Left ventricle myocardium inferior (tissue), 1 donor: ENCODE measurements around the gene TMEM101. TPM values are rescaled to one million over a fixed set of nuclear protein-coding genes. Genes with fewer than 3 reads are reported as not detected.
"Not testable (repeated sequence)": the region's sequence is repeated elsewhere in the genome, so short reads cannot be mapped to it uniquely, and the experiment has no call there.

Source experiments
- DNase-seq: peaks from one replicate; pipeline ENCODE4 v3.0.0-alpha.2; 2020
- H3K27ac ChIP-seq: fragments of 200-600 bp; replicated peaks from 2 replicates; pipeline ENCODE4 v1.8.0; 2021
- H3K27me3 ChIP-seq: fragments of 200-600 bp; 2 replicates; pipeline ENCODE4 v1.8.0; 2021; ENCODE audit warnings: low read depth
- H3K36me3 ChIP-seq: fragments of 200-600 bp; 2 replicates; pipeline ENCODE4 v1.8.0; 2021
- H3K4me1 ChIP-seq: fragments of 200-600 bp; 2 replicates; pipeline ENCODE4 v1.8.0; 2021
- H3K4me3 ChIP-seq: fragments of 200-600 bp; 2 replicates; pipeline ENCODE4 v1.8.0; 2021; ENCODE audit warnings: mild to moderate bottlenecking, moderate library complexity
- H3K9me3 ChIP-seq: fragments of 200-600 bp; replicated peaks from 2 replicates; pipeline ENCODE4 v1.8.0; 2021
- intact Hi-C: fragments of 100-400 bp; cut with micrococcal nuclease; formaldehyde crosslinking; loops from one replicate; pipeline ENCODE4 v1.11.0; 2022
- total RNA-seq: library from RNA; stranded (reverse); fragmentation: NEBNext Ultra II Directional; extraction: Animal tissue kit (Norgen Biotek cat#: 25700); gene quantifications from one replicate; pipeline ENCODE4 v1.2.1, GENCODE V29; 2021
- TF ChIP-seq, protein P1 (sequence below): fragments of 200-600 bp; IDR thresholded peaks from 2 replicates; pipeline ENCODE4 v1.8.0; 2021; ENCODE audit warnings: antibody characterized with exemption, mild to moderate bottlenecking, borderline replicate concordance
- donor health status: DM: no; HTN: yes; CAD: no; lungs with severe emphysema.

TMEM101 gene
- total RNA-seq, 1 donor from 2014 or later, result 18.3 TPM

DNA sequence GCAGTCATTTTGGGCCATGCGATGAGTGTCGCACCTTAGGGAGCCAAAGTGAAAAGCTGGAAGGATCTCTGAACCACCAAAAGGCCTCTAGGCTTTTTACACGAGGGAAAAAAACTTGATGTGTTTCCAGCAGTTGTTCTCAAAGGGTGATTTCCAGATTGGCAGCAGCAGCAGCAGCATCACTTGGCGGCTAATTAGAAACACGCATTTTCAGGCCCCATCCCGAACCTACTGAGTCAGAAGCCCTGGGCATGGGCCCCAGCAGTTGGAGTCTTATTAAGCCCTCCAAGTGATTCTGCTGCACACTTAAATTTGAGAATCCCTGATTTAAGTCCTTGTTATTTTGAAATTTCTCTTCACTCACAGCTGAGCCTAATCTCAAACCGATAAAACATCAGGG, 35.8 kb downstream of the TMEM101 start:
- no peak overlapping the region for H3K4me3 ChIP-seq

DNA sequence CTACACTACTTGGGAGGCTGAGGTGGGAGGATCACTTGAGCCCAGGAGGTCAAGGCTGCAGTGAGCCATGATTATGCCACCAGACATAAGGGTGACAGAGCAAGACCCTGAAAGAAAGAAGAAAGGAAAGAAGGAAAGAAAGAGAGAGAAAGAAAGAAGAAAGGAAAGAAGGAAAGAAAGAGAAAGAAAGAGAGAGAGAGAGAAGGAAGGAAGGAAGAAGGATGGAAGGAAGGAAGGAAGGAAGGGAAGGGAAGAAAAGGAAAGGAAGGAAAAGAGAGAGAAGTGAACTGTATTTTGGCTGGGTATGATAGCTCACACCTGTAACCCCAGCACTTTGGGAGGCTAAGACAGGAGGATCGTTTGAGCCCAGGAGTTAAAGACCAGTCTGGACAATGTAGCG, 36.7 kb downstream of the TMEM101 start:
- Histone ChIP-seq H3K27me3 (peaks cover 50% of the 10 kb centered on the region), H3K4me3 (no peak overlapping the region), H3K9me3 (no peaks in the 10 kb centered on the region), H3K36me3 (no peaks in the 10 kb centered on the region), H3K4me1 (no peaks in the 10 kb centered on the region), H3K27ac (no peak overlapping the region)
- intact Hi-C loops, result no loop called here
- DNase-seq, result no peak
- TF ChIP-seq, protein P1, sequence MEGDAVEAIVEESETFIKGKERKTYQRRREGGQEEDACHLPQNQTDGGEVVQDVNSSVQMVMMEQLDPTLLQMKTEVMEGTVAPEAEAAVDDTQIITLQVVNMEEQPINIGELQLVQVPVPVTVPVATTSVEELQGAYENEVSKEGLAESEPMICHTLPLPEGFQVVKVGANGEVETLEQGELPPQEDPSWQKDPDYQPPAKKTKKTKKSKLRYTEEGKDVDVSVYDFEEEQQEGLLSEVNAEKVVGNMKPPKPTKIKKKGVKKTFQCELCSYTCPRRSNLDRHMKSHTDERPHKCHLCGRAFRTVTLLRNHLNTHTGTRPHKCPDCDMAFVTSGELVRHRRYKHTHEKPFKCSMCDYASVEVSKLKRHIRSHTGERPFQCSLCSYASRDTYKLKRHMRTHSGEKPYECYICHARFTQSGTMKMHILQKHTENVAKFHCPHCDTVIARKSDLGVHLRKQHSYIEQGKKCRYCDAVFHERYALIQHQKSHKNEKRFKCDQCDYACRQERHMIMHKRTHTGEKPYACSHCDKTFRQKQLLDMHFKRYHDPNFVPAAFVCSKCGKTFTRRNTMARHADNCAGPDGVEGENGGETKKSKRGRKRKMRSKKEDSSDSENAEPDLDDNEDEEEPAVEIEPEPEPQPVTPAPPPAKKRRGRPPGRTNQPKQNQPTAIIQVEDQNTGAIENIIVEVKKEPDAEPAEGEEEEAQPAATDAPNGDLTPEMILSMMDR, result no peak

More for the DNA sequence above, 35.8 kb downstream of the TMEM101 start:
- H3K4me1 ChIP-seq, result peaks cover 8% of the 10 kb centered on the region
- H3K36me3 ChIP-seq, result no peaks in the 10 kb centered on the region
- H3K27ac ChIP-seq, result no peak overlapping the region
- H3K9me3 ChIP-seq, result no peaks in the 10 kb centered on the region
- peaks cover 54% of the 10 kb centered on the region for H3K27me3 ChIP-seq
- intact Hi-C loops, result no loop called here
- TF ChIP-seq, protein P1, result no peak
- DNase-seq, result no peak

DNA sequence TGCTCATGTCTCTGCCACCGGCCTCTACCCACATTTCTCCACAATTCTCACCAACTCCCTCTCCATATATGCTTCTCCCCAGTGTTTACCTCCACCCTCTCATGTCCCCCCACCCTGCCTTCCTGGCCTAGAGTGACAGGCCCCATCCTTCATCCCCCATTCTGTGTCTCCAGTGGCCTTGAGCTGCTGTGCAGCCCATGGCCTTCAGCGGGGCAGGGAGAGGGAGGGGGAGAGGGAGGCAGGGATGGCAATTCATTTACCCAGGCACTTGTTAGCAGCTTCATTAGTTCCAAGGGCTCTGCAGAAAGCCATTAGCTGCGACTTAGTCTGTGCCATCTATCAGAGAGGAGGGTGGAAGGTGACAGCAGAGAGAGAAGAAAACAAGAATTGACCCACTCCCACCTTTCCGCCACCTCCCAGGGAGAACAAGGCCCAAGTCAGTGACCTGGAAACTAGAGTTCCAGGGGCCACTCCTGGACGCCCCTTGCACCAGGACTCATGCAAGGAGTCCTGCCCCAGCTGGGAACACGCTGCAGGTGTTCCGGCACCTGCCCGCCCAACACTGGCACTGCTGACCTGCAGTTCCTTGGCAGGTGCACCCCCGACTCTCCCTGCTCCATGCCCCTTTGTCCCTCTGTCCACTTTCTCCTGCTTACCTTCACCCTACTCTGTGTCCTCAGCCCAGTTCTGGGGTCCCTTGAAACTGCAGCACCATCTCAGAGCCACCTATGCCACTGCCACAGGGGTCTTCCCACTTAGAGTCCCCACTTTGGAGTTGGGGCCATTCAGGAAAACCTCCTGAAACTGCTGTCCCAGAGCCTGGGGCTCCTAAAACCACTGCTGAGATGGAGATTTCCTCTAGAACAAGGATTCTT, 37.6 kb downstream of the TMEM101 start:
- intact Hi-C loops, result no loop called here
- no peak for DNase-seq
- TF ChIP-seq, protein P1, result no peak
- Histone ChIP-seq H3K9me3 (no peaks in the 10 kb centered on the region), H3K36me3 (no peaks in the 10 kb centered on the region), H3K27me3 (peaks cover 41% of the 10 kb centered on the region), H3K4me3 (no peak overlapping the region), H3K27ac (no peak overlapping the region), H3K4me1 (no peaks in the 10 kb centered on the region)

DNA sequence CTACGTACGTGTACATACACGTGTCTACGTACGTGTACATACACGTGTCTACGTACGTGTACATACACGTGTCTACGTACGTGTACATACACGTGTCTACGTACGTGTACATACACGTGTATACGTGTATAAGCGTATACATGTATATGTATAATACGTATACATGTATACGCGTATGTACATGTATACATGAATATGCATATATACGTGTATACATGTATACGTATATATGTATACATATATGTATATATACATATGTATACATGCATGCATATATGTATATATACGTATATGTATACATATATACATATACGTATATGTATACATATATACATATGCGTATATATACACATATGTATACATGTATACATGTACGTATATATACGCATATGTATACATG, 38.9 kb downstream of the TMEM101 start:
- Histone ChIP-seq H3K9me3 (no peaks in the 10 kb centered on the region), H3K4me3 (no peak overlapping the region), H3K27me3 (peaks cover 34% of the 10 kb centered on the region), H3K36me3 (no peaks in the 10 kb centered on the region), H3K27ac (no peak overlapping the region), H3K4me1 (no peaks in the 10 kb centered on the region)
- DNase-seq, result no peak
- intact Hi-C loops, result no loop called here
- TF ChIP-seq, protein P1, result no peak

DNA sequence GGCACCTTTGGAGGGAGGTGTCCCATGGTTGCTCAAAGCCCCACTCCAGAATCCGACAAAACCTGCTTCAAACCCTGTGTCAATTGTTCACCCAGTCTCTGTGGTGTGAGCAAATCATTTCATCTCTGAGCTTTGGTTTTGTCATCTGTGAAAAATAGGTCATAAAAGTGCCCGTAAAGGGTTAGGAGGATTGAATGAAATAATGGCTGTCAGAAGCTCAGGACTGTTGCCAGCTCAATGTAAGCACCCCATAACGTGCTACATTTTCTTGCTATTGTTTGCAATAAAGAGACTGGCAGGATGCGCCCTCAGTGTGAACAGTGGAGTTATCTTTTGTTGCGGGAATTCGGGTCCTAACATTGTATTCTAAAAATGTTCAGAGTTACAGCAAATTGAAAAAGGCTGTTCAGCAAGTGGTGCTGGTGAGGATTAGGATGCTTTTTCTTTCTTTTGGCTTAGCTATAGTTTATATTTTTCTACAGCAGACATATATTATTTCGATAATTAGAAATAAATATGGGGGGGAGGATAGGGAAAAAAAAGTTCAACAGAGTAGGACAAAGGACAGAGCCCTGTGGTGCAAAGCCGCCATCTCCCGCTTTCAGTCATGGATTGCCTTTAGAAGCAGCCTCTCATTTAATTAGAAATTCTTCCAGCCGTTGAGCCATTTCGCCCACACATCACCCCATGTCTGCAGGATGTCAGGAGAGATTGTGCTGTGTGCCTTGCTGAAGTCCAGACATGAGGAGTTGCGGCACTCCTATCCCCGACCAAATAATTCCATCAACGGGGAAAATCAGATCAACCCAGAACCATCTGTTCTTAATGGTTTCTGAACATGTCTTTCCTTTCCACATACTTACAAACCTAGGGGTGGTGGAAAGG, 40.1 kb downstream of the TMEM101 start:
- no peaks in the 10 kb centered on the region for H3K9me3 ChIP-seq
- no peak overlapping the region for H3K27ac ChIP-seq
- peaks cover 34% of the 10 kb centered on the region for H3K27me3 ChIP-seq
- no peak for DNase-seq
- H3K36me3 ChIP-seq, result no peaks in the 10 kb centered on the region
- intact Hi-C loops, result no loop called here
- no peaks in the 10 kb centered on the region for H3K4me1 ChIP-seq
- TF ChIP-seq, protein P1, result no peak
- no peak overlapping the region for H3K4me3 ChIP-seq

DNA sequence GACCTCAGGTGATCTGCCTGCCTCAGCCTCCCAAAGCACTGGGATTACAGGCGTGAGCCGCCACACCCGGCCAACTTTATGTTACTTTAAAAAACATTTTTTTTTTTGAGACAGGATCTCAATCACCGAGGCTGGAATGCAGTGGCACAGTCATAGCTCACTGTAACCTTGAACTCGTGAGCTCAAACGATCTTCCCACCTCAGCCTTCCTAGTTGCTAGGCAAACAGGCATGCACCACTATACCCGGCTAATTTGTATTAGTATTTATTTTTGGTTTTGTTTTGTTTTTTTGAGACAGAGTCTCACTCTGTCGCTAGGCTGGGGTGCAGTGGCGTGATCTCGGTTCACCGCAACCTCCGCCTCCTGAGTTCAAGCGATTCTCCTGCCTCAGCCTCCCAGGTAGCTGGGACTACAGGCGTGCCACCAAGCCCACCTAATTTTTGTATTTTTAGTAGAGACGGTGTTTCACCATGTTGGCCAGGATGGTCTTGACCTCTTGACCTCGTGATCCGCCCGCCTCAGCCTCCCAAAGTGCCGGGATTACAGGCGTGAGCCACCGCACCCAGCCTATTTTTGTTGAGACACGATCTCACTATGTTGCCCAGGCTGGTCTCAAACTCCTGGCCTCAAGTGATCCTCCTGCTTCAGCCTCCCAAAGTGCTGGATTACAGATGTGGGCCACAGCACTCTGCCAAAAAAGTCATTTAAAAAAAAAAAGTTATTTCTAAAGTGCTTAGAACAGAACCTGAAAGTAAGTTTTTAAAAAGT, 42.1 kb downstream of the TMEM101 start:
- DNase-seq, H3K9me3 ChIP-seq, H3K36me3 ChIP-seq, H3K27ac ChIP-seq, intact Hi-C loops, H3K4me3 ChIP-seq, H3K4me1 ChIP-seq: not testable (repeated sequence)
- H3K27me3 ChIP-seq, result peaks cover 36% of the 10 kb centered on the region

DNA sequence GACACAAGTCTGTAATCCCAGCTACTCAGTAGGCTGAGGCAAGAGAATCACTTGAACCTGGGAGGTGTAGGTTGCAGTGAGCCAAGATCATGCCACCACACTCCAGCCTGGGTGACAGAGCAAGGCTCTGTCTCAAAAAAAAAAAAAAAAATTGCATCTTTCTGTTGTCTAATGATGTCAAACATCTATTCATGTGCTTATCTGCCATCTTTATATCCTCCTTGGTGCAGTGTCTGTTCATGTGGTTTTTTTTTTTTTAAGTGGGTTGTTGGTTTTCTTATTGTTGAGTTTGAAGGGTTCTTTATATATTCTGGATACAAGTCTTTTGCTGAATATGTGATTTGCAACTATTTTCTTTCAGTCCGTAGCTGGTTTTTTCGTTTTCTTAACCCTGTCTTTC, 43.3 kb downstream of the TMEM101 start:
- H3K4me1 ChIP-seq, H3K36me3 ChIP-seq, intact Hi-C loops, H3K4me3 ChIP-seq, DNase-seq, H3K9me3 ChIP-seq, H3K27ac ChIP-seq: not testable (repeated sequence)
- H3K27me3 ChIP-seq, result peaks cover 28% of the 10 kb centered on the region
